Psoas muscle (tissue), 8 donors: ENCODE data around the gene CCDC81. TPM values are rescaled to one million over a fixed set of nuclear protein-coding genes. Genes with fewer than 3 reads are reported as not detected.

Experiments used
- ATAC-seq, 4 donors: fragments of 200-7000 bp; cut with Tn5 transposase; one replicate each; pipeline ENCODE4 v1.9.1; 2020; ENCODE audit warnings: moderate library complexity in 3 of 4, mild to moderate bottlenecking in 2 of 4
- DNase-seq, 2 donors: peaks; one replicate each; pipeline ENCODE4 v3.0.0-alpha.2; 2020
- H3K27ac ChIP-seq: fragments of 200-600 bp; one replicate; pipeline ENCODE4 v1.8.0; 2022
- H3K27me3 ChIP-seq, 3 donors: fragments of 200-600 bp in 1 of 3; one replicate each; pipeline versions ENCODE4 v1.6.1 to v1.8.0; 2013 to 2022; ENCODE audit warnings: low read length in 2 of 3, mild to moderate bottlenecking in 2 of 3, moderate library complexity in 1 of 3; ENCODE audit not compliant: insufficient read depth in 3 of 3
- H3K36me3 ChIP-seq, 2 donors: fragments of 200-600 bp in 1 of 2; one replicate each; pipeline versions ENCODE4 v1.6.1 to v1.8.0; 2013 to 2022; ENCODE audit warnings: low read depth in 1 of 2, mild to moderate bottlenecking in 1 of 2, moderate library complexity in 1 of 2; ENCODE audit not compliant: insufficient read depth in 1 of 2
- H3K4me1 ChIP-seq: fragments of 200-600 bp; one replicate; pipeline ENCODE4 v1.8.0; 2022
- H3K4me3 ChIP-seq: fragments of 200-600 bp; one replicate; pipeline ENCODE4 v1.8.0; 2022; ENCODE audit warnings: mild to moderate bottlenecking
- H3K9me3 ChIP-seq: fragments of 200-600 bp; one replicate; pipeline ENCODE4 v1.8.0; 2022
- WGBS, 3 donors: extraction: QIAGEN DNeasy Blood & Tissue Kit; methylation state at CpG; one replicate each; pipeline versions ENCODE4 v1.1.6 to v1.1.7; 2013; 5-methylcytosine and 5-hydroxymethylcytosine counted together
- intact Hi-C, 2 donors: fragments of 100-400 bp; cut with DNase I; formaldehyde crosslinking; loops; one replicate each; pipeline versions ENCODE4 v1.11.0 to v1.14.2; 2022
- polyA plus RNA-seq, 3 donors: library from polyadenylated mRNA; stranded (reverse); fragments of 200-250 nt; gene quantifications; one replicate each; pipeline ENCODE4 v1.2.3, GENCODE V29; 2013
- total RNA-seq, 4 donors: library from RNA; stranded (reverse); fragmentation: NEBNext Ultra II Directional in 2 of 4; extraction: Animal tissue kit (Norgen Biotek cat#: 25700) in 2 of 4; gene quantifications; one replicate each; pipeline versions ENCODE4 v1.2.1 to v1.2.4, GENCODE V29; 2021 to 2023
- TF ChIP-seq, protein P1 (sequence below): fragments of 200-600 bp; IDR thresholded peaks from one replicate; pipeline ENCODE4 v1.8.0; 2022; ENCODE audit warnings: antibody characterized with exemption
- donor health status: healthy with polysubstance abuse.
- donor health status: DM: no; HTN: no; CAD: no; lungs with moderate emphysema.
- donor health status: Bipolar disorder and iron deficiency.
- donor health status: healthy.
- donor health status: DM: yes; HTN: yes; CAD: no.
- donor health status: DM: no; HTN: no; CAD: no.
- donor health status: DM: no; HTN: no; CAD: no.
- donor health status: DM: yes; HTN: yes; CAD: no.

CCDC81 gene
- total and polyA plus RNA-seq, 7 donors = 0.23 to 0.52 (median 0.34) TPM; not detected in 1

- peaks cover 0 to 17% of the 10 kb centered on the region in 2 donors for H3K36me3 ChIP-seq
- WGBS, 3 donors = 78 to 87% (median 86%) methylated on average over 7 of the region's 7 CpGs
Measured at GRCh38 chr11:86463120-86463519, 88.4 kb downstream of the CCDC81 start.

GRCh38 chr11:86463955-86464354 lies 89.3 kb downstream of the CCDC81 start:
- DNase-seq (no peak), ATAC-seq (no peak)
- Histone ChIP-seq H3K27ac (no peak overlapping the region), H3K4me3 (no peak overlapping the region), H3K36me3 (peaks cover 0 to 17% of the 10 kb centered on the region in 2 donors), H3K4me1 (peaks cover 7% of the 10 kb centered on the region), H3K27me3 (no peaks in the 10 kb centered on the region), H3K9me3 (no peaks in the 10 kb centered on the region)
- 81 to 83% (median 82%) methylated on average over 5 of the region's 5 CpGs for WGBS, 3 donors
- TF ChIP-seq, protein P1, sequence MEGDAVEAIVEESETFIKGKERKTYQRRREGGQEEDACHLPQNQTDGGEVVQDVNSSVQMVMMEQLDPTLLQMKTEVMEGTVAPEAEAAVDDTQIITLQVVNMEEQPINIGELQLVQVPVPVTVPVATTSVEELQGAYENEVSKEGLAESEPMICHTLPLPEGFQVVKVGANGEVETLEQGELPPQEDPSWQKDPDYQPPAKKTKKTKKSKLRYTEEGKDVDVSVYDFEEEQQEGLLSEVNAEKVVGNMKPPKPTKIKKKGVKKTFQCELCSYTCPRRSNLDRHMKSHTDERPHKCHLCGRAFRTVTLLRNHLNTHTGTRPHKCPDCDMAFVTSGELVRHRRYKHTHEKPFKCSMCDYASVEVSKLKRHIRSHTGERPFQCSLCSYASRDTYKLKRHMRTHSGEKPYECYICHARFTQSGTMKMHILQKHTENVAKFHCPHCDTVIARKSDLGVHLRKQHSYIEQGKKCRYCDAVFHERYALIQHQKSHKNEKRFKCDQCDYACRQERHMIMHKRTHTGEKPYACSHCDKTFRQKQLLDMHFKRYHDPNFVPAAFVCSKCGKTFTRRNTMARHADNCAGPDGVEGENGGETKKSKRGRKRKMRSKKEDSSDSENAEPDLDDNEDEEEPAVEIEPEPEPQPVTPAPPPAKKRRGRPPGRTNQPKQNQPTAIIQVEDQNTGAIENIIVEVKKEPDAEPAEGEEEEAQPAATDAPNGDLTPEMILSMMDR = no peak
- intact Hi-C loops = no loop called here

More at GRCh38 chr11:86463120-86463519, 88.4 kb downstream of the CCDC81 start:
- ATAC-seq (no peak), DNase-seq (no peak)
- intact Hi-C loops = no loop called here
- H3K27me3 ChIP-seq = no peaks in the 10 kb centered on the region
- no peaks in the 10 kb centered on the region for H3K9me3 ChIP-seq
- peaks cover 7% of the 10 kb centered on the region for H3K4me1 ChIP-seq
- H3K4me3 ChIP-seq = no peak overlapping the region
- TF ChIP-seq, protein P1 = no peak
- H3K27ac ChIP-seq = no peak overlapping the region

GRCh38 chr11:86464509-86465221 lies 90.0 kb downstream of the CCDC81 start:
- no peaks in the 10 kb centered on the region for H3K27me3 ChIP-seq
- no peak overlapping the region for H3K4me3 ChIP-seq
- H3K27ac ChIP-seq = no peak overlapping the region
- DNase-seq (no peak), ATAC-seq (no peak)
- intact Hi-C loops = no loop called here
- H3K9me3 ChIP-seq = no peaks in the 10 kb centered on the region
- TF ChIP-seq, protein P1 = no peak
- H3K4me1 ChIP-seq = peaks cover 7% of the 10 kb centered on the region
- H3K36me3 ChIP-seq = peaks cover 0 to 17% of the 10 kb centered on the region in 2 donors
- 91 to 95% (median 92%) methylated on average over 5 of the region's 5 CpGs for WGBS, 3 donors

DNA sequence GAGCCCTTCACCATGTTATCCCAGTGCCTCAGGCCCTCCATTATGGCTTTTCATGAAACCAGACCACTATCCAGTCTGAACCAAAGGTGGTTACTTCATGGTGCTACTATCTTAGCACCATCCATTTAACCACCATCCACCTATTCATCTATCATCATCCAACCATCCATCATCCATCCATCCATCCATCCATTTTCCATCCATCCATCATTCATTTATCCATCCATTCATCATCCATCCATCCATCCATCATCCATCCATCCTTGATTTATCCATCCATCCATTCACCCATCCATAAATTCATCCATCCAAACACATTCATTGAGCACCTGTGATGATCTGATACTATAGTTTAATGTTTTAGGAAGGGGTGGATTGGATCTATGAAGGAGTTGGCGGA lies 93.5 kb downstream of the CCDC81 start:
- intact Hi-C loops = no loop called here
- 100% methylated on average over 1 of the region's 1 CpG for WGBS, 3 donors
- ATAC-seq (no peak), DNase-seq (no peak)
- H3K9me3 ChIP-seq = no peaks in the 10 kb centered on the region
- peaks cover 3% of the 10 kb centered on the region for H3K4me1 ChIP-seq
- peaks cover 0 to 2% of the 10 kb centered on the region in 2 donors for H3K36me3 ChIP-seq
- H3K27ac ChIP-seq = no peak overlapping the region
- no peaks in the 10 kb centered on the region for H3K27me3 ChIP-seq
- TF ChIP-seq, protein P1 = no peak
- H3K4me3 ChIP-seq = no peak overlapping the region
